GM18909 (cell line): ENCODE data around the gene KRT1.

Experiments
- ATAC-seq: cut with Tn5 transposase; IDR thresholded peaks from one replicate; pipeline ENCODE4 v1.9.1; 2021; ENCODE audit warnings: mild to moderate bottlenecking; ENCODE audit not compliant: unreplicated experiment, poor library complexity

Gene KRT1

DNA sequence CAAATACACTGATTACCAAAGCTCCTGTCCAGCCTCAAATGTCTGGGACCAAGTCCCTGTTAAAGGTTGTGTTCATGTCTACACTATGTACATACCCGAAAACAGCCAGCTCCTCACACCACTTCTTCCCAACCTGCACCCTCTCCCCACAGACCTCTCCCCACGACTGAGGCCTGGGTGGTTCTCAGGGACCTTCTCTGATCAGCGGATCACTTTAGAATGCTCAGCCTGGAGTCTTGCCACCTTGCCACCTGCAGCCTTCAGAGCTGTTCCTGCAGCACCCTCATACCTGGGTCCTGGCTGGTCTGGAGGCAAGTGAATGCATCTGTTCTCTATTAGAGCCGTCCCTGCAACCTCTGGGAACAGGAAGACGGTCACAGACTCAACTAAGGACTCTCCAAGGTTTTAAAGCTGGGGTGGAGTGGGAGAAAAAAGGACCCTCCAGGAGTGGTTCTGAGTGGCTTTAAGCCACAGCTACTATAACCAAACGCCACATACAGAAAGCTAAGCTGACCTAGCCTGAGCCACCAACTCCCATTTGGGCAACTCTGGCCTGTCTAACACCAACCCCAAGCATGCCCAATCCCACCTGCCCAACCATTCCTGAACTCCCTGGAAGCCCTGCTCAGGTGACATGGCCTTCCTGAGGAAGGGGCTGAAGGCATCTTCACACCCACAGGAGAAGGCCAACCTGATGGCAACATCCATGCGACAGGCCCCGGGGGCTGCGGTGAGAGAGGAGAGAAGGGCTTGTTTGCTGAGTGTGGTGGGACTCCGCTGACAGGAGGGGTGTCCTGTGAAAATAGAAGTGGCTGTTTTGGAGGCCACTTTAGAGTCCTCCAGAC lies 36.8 kb downstream of the KRT1 start:
- no peak for ATAC-seq

DNA sequence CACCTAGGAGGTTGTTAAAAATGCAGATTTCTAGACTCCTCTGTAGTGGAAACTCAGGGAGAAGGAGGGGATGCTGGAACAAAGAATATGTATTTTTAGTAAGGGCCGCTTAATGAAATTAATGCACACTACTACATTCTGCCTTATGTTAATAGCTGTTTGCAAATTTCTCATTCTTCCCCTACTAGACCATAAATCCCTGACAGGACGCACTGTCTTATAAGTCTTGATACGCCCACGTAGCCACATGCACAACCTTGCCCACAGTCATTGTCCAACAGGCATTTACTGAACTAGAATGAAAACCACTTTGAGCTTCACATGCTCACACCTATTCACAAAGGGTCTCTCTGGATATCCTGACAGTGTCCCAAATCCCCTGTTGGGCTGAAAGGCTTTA lies 38.7 kb downstream of the KRT1 start:
- no peak for ATAC-seq

DNA sequence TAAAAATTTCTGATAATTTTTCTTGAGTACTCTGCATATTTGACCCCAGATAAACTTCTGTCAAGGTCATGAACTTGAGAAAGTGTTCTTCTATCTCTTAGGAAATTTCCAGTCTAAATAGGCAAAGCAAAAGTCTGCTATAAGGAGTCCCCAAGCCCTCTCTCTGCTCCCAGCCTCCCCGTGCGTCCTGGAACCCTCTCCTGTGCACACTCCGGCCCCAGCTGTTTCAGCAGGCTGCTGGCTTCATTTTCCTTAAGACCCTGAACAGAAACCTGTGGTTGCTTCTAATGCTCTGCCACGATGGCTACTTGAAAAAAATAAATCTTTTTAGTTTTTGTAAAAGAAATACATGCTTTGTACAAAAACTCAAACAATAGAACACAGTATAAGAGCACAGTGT lies 42.9 kb downstream of the KRT1 start:
- no peak for ATAC-seq

DNA sequence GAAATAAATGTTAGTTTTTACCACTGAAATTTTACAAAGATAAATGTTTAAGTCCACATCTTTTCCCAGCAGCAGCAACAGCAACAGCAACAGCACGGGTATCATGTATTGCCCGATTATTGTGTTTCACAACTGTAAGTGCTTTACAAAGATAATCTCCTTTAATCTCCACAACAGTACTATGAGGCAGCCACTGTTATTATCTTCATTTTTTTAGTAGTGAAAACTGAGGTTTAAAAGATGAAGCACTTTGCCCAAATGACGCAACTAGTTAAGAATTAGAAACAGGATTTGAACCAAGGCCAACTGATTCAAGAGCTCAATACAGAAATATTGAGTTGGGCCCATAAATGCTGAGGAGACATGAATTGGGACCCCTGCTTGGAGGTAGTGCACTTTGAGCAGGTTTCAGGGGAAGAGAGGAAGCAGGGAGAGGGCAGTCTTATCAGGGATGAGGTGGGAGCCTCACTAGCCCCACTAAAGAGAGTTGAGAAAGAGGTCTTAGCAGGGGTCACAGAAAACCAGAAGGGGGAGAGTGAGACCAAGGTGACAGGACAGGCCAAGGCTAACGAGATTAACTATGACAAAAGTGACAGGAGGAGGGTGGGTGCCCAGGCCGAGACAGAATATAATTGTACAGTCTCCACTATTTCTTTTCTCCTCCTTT lies 43.5 kb downstream of the KRT1 start:
- no peak for ATAC-seq

DNA sequence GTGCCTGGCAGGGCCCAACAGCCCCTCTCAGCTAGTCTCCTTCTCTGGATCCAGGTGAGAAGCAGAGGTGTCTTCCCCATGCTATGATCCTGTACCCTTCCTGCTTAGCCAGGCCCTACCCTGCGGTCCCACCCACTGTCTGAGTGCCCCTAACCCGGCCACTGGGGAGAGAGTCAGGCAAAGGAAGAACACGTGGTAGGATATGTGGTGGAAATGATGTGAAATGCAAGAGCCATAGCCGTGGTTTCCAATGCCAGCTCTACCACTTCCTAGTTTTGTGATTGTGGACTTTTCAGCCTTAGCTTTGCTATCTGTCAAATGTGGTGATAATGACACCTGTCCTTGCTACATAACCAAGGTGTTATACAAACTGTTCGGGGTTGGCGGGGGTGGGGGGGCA lies 44.0 kb downstream of the KRT1 start:
- ATAC-seq = no peak

DNA sequence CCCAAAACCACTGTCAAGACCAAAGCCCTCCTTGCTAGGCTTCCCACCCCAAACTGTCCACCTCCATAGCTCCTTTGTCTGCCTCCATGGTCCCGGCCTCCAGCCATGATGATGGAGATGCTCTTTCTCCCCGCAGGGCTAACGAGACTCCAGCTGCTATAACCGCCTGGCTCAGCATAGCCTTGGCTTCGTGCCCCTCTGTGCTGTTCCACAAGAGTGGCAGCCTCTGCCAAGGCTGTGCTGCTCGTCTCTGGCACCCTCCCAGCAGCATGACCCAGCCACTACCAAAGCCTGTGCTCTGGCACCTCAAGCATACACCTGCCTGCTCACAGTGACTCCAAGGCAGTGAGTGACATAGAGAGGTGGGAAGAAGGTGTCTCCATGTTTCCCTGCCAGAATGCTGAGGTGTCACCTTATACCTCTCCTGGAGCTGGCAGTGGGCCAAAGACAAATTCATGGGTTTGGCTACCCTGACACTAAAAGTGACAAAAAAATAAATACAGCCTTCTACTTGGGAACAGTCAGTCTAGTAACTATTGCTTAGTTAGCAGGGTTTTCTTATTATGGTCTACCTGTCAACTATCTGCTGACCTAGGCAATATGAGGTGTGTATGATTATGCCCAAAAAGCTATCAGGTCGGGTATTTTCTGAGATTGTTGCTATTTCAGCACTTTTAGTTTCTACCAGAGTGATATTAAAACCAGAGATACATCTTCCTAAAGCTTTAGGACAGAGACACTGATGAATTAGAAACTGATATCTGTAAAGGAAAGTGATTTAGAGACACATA lies 45.7 kb downstream of the KRT1 start:
- ATAC-seq = no peak

DNA sequence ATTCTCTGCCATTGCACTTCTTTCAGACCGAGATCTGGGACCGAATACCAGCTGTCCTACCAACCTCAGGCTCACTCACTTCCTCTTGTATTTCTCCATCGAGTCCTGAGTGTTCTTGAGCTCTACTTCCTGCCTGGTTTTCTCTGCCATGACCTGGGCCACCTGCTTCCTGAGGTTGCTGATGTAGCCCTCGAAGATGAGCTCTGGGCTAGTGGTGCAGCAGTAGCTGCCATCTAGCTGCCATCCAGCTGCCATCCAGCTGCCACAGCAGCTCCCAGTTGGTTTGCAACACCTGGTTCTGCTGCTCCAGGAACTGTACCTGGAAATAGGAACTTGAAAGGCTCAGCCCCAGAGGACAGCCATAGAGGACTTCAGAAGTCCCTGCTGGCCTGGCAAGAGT lies 46.8 kb downstream of the KRT1 start:
- no peak for ATAC-seq

DNA sequence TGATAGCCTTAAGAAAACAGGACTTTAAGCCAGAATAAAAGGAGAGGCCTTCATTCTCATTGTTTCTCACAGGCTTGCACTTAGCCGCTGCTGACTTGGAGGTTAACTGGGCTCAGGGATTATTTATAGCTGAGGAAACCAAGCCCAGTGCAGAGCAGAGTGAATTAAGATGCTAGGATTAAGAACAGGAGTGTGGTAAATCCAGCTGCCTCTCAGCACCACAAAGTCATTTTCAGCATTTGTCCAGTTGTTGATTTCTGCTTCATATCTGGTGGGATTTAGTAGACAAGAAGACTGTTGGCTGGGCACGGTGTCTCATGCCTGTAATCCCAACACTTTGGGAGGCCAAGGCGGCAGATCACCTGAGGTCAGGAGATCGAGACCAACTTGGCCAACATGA lies 47.6 kb downstream of the KRT1 start:
- ATAC-seq = no peak

DNA sequence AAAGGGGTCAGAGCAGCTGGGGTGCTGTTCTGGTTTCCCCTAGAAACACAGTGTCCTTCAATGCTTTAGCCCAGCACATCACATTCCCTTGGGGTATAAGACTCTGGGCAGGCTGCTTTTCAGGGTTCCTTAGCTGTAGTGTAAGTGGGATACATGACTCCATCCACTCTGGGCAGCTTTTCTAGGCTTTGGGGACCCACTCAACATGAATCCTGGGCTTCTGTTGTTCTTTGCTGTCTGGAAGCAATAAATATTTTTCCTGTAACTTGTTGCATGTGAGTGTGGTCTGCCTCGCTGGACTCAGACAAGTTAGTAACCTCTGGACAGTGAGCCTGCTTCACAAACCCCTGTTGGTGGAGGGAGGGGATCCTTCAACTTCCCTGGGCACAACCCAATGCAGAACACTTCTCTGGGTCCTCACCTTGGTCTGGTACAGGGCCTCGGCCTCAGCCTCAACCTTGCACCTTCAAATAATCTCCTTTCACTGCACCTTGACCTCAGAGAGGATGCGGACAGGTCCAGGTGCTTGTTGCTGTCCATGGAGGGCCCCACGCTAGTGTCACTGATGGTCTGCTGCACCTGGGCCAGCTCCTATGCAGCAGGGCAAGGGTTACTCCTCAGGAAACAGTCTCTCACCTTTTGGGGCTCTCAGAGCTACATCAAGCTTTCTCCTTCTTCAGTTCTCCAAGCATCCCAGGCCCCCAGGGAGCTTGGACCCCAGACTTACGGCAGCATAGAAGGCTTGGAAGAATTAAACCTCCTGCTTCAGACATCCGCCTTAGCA lies 48.3 kb downstream of the KRT1 start:
- no peak for ATAC-seq

DNA sequence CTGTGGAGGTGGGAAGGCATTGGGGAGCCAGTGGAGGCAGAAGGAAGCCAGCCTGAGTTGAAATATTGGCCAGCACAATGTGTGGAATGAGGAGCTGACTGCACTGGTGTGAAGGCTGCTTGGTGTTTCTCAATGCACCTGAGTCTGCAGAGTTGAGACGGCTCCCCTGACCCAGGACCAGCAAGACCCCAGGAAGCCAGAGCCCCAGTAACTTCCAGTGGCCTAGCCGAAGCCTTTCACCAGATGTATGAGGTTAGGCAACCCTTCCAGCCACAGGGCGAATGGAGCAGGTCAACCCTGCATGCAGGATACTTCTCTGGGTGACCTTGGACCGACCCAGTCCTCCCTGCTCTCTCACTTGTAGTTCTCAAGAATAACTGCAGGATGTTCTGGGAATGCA lies 48.9 kb downstream of the KRT1 start:
- ATAC-seq = no peak

DNA sequence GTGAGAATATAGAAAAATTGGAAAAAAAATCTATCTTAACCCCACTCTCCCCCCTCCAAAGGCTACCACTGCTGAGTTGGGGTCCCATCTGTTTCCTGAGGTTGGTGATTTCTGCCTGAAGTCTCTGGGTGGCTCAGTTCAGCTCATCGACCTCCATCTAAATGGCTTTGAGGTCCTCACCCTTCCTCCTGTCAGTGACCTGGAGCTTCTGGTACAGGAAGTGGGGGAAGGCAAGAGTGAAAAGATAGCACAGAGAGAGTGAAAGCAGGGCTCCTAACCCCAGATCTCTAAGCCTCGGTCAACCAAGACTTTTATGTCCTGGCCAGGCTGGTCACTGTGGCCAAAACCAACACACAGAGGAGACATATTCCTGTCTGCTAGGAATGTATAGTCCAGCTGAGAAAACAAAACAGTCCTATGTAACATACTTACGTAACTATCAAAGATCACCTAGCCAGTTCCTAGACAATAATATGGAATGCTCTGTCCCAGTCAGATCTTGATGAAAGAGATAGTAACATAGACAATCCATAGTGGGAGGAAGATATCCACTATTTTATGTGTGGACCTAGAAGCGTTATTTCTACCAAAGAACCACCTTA lies 49.5 kb downstream of the KRT1 start:
- no peak for ATAC-seq

DNA sequence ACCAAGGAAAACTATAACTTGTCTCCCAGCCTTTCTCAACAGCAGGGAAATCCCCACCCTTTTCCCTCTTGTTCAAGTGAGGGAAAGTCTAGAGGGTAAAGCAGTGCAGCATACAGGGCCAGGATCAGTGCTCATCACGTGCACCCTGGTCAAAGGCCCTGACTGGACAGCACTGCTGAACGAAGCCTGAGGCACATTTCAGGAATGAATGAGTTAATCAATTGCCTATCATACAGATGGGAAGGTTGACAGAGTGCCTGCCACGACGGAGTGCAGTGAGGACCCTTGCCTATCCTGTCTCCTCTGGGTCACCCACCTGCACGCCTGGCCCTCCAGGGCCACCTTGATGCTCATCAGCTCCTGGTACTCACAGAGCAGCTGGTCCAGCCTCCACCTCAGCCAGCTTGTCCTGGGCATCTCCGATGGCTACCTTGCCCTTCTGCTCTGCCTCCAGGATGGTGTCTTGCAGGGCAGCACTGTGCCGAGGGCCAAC lies 50.2 kb downstream of the KRT1 start:
- ATAC-seq = no peak

DNA sequence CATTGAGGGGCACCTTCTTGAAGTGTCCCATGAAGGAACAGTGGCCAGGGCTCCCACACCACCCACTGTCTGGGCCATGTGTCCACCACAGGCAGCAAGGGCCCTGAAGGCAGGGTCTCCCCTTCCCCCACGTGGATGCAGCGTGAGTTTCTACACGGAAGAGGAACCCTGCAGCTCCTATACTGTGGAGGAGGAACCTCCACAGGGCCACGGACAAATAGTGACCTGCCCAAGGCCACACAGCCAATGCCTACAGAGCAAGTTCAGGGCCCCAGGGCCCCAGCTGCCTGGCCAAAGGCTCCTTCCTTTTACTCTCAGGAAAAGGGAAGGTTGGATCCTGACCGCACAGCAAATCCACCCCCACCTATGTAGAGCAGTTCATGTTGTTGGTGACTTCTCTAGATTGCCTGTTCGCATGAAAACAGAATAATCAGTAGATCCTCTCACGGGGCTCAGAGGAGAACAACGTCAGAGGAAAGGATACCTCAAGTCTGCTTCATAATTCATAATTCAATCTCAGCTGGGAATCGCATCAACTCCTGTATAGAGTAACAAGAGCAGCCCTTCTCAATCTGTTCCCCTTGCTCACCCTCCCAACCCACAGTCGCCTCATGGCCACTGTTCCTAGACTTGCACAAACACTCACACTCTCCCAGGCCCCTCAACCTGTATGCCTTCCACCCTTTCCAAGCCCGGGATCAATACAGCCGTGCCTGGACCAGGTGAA lies 50.8 kb downstream of the KRT1 start:
- no peak for ATAC-seq

DNA sequence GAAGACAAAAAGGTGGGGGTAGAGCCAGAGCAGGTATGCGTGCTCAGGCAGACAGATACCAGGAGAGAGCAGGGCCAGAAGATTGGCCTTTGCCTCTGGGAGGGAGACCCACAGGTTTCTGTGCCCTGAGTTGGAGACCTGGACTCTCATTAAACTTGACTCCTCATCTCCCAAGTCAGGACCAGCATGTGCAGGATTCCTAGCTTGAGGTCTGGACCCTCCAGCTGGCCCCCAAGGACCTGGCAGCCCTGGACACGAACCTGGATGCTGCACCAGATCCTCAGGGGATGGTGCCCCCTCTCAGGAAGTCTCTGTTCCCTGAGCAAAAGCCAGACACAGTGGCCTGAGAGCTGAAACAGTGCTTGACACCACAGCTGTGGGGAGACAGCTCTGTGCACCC lies 51.4 kb downstream of the KRT1 start:
- no peak for ATAC-seq

DNA sequence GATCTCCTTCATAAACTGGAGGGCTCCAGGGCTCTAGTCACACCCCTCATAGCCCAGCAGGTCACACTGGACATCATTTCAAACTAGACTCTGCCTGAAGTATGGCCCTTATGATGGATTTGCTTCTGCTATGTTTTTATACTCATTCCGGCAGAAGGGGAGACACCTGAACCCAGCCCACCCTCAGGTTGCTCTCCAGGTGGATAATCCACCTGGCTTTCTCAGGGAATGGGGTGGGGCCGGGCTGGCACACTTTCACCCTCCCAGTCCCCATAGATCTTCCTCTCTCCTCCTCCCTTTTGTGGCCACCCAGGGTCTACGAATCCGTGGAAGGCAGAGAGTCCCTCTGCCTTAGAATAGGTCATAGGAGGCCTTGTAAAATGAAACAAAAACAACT lies 52.1 kb downstream of the KRT1 start:
- no peak for ATAC-seq

DNA sequence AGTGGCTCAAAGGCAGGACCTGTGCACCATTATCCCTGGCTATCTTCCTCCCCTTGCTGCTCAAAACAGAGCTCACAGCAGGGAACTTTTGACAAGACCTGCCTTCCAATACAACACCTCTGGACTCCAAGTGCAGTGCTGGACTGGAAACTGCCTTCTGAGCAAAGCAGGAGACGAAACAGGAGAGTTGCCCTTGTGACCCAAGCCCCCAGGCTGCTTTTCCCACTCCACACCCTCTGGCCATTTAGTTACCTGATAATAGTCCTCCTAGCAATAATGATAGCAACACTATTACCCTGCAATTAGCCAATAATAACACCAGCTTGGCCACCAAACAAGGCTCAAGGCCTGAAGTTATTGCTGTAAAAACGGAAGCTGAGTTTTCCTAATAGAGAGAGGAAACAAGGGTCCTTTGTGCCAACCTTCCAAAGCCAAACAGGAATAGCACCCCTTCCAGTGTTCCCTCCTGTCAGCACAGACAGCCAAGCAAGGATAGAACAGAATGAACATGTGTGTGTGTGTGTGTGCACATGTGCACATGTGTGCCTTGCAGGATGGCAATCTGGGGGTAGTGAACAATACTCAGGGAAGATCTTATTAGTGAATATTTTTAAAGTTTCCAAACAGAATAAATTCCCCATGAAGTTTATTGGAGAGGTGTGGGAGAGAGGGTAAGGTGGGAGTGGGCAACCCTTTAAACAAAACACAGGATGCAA lies 52.7 kb downstream of the KRT1 start:
- no peak for ATAC-seq
